Liver (tissue), 9 donors: Measurements from ENCODE around the gene WHAMM. TPM values are rescaled to one million over a fixed set of nuclear protein-coding genes. Genes with fewer than 3 reads are reported as not detected.

Experiments used
- DNase-seq: peaks from one replicate; pipeline ENCODE4 v3.0.0-alpha.2; 2017; ENCODE audit warnings: low spot score
- H3K27ac ChIP-seq, 2 donors: one replicate each; pipeline ENCODE4 v1.7.0; 2013; ENCODE audit warnings: inconsistent platforms in 2 of 2, low read length in 2 of 2, control low read depth in 1 of 2, low read depth in 1 of 2, mild to moderate bottlenecking in 1 of 2
- H3K27me3 ChIP-seq, 4 donors: one replicate each; pipeline versions ENCODE4 v1.6.1 to v1.7.0; 2013; ENCODE audit warnings: low read length in 3 of 4, inconsistent platforms in 1 of 4, mild to moderate bottlenecking in 1 of 4, moderate library complexity in 1 of 4; ENCODE audit not compliant: control insufficient read depth in 4 of 4, insufficient read depth in 4 of 4
- H3K36me3 ChIP-seq, 4 donors: one replicate each; pipeline versions ENCODE4 v1.6.1 to v1.7.0; 2013; ENCODE audit warnings: low read length in 3 of 4, mild to moderate bottlenecking in 3 of 4, low read depth in 1 of 4, moderate library complexity in 1 of 4; ENCODE audit not compliant: control insufficient read depth in 4 of 4, insufficient read depth in 3 of 4
- H3K4me1 ChIP-seq, 4 donors: one replicate each; pipeline versions ENCODE4 v1.6.1 to v1.7.0; 2013; ENCODE audit warnings: low read length in 3 of 4, mild to moderate bottlenecking in 3 of 4, moderate library complexity in 1 of 4; ENCODE audit not compliant: control insufficient read depth in 4 of 4, insufficient read depth in 4 of 4
- H3K4me3 ChIP-seq, 3 donors: one replicate each; pipeline versions ENCODE4 v1.6.1 to v1.7.0; 2013; ENCODE audit warnings: low read length in 3 of 3, control low read depth in 1 of 3, low read depth in 1 of 3, mild to moderate bottlenecking in 1 of 3
- H3K9ac ChIP-seq, 2 donors: one replicate each; pipeline ENCODE4 v1.7.0; 2013; ENCODE audit warnings: low read length in 2 of 2, mild to moderate bottlenecking in 2 of 2, moderate library complexity in 2 of 2, control low read depth in 1 of 2, low read depth in 1 of 2
- H3K9me3 ChIP-seq, 4 donors: one replicate each; pipeline versions ENCODE4 v1.6.1 to v1.7.0; 2013; ENCODE audit warnings: low read length in 3 of 4; ENCODE audit not compliant: control insufficient read depth in 4 of 4
- EGR1 ChIP-seq, 2 donors: IDR thresholded peaks; 2 replicates each; pipeline ENCODE4 v1.6.1; 2016 to 2018; ENCODE audit warnings: antibody characterized with exemption in 2 of 2, low read depth in 2 of 2
- FOXA1 ChIP-seq: IDR thresholded peaks from 2 replicates; pipeline ENCODE4 v1.6.1; 2016; ENCODE audit warnings: antibody characterized with exemption
- FOXA2 ChIP-seq: IDR thresholded peaks from 2 replicates; pipeline ENCODE4 v1.6.1; 2016; ENCODE audit warnings: antibody characterized with exemption
- GABPA ChIP-seq, 2 donors: IDR thresholded peaks in 1 of 2; conservative IDR thresholded peaks in 1 of 2; 2 replicates each; pipeline ENCODE4 v1.6.1; 2016; ENCODE audit warnings: antibody characterized with exemption in 2 of 2, mild to moderate bottlenecking in 1 of 2, moderate library complexity in 1 of 2
- HNF4A ChIP-seq, 2 donors: conservative IDR thresholded peaks; 2 replicates each; pipeline ENCODE4 v1.6.1; 2016; ENCODE audit warnings: antibody characterized with exemption in 2 of 2, mild to moderate bottlenecking in 2 of 2
- HNF4G ChIP-seq: IDR thresholded peaks from 2 replicates; pipeline ENCODE4 v1.6.1; 2016; ENCODE audit warnings: antibody characterized with exemption
- JUND ChIP-seq, 2 donors: IDR thresholded peaks; 2 replicates each; pipeline ENCODE4 v1.6.1; 2016; ENCODE audit warnings: antibody characterized with exemption in 2 of 2
- NR2F2 ChIP-seq: IDR thresholded peaks from 2 replicates; pipeline ENCODE4 v1.6.1; 2016; ENCODE audit warnings: antibody characterized with exemption
- RAD21 ChIP-seq, 2 donors: IDR thresholded peaks; 2 replicates each; pipeline ENCODE4 v1.6.1; 2016; ENCODE audit warnings: antibody characterized with exemption in 2 of 2, mild to moderate bottlenecking in 2 of 2
- RXRA ChIP-seq, 2 donors: IDR thresholded peaks; 2 replicates each; pipeline ENCODE4 v1.6.1; 2017 to 2018; ENCODE audit warnings: antibody characterized with exemption in 2 of 2, mild to moderate bottlenecking in 1 of 2
- SP1 ChIP-seq: IDR thresholded peaks from 2 replicates; pipeline ENCODE4 v1.6.1; 2018; ENCODE audit warnings: antibody characterized with exemption, mild to moderate bottlenecking
- TAF1 ChIP-seq: conservative IDR thresholded peaks from 2 replicates; pipeline ENCODE4 v1.6.1; 2016; ENCODE audit warnings: antibody characterized with exemption, mild to moderate bottlenecking
- YY1 ChIP-seq: IDR thresholded peaks from 2 replicates; pipeline ENCODE4 v1.6.1; 2016; ENCODE audit warnings: antibody characterized with exemption, mild to moderate bottlenecking
- WGBS: extraction: QIAGEN DNeasy Blood & Tissue Kit; methylation state at CpG from one replicate; pipeline ENCODE4 v1.1.7; 2013; 5-methylcytosine and 5-hydroxymethylcytosine counted together
- polyA plus RNA-seq, 2 donors: library from polyadenylated mRNA; stranded (reverse) in 1 of 2; unstranded in 1 of 2; fragments of 200-250 nt in 1 of 2; fragments of >200 nt in 1 of 2; fragmentation: Nextera tagmentation in 1 of 2; extraction: Ambion mirVana in 1 of 2; gene quantifications; one replicate each; pipeline versions ENCODE4 v1.2.1 to v1.2.3, GENCODE V29; 2013 to 2015
- total RNA-seq, 2 donors: library from RNA; depleted of rRNA; stranded (reverse); fragments of >200 nt; gene quantifications; one replicate each; pipeline ENCODE4 v1.2.3, GENCODE V29; 2014
- TF ChIP-seq, protein P1 (sequence below): IDR thresholded peaks from 2 replicates; pipeline ENCODE4 v1.6.1; 2016; ENCODE audit warnings: antibody characterized with exemption, mild to moderate bottlenecking
- TF ChIP-seq, protein P2 (sequence below): fragments of 150-350 bp; IDR thresholded peaks from 2 replicates; pipeline ENCODE4 v1.5.1; 2017; ENCODE audit warnings: improper control_type of control experiment, low read depth, low read length; ENCODE audit not compliant: missing input control
- TF ChIP-seq, protein P3 (sequence below): IDR thresholded peaks from 2 replicates; pipeline ENCODE4 v1.6.1; 2016; ENCODE audit warnings: antibody characterized with exemption
- TF ChIP-seq, protein P4 (sequence below): IDR thresholded peaks from 2 replicates; pipeline ENCODE4 v1.6.1; 2016; ENCODE audit warnings: antibody characterized with exemption
- donor health status: healthy.
- donor health status: healthy.
- donor health status: healthy.
- donor health status: healthy.
- donor health status: healthy.

The WHAMM gene
- total and polyA plus RNA-seq, 4 donors, result 2.5 to 4.0 (median 3.2) TPM

DNA sequence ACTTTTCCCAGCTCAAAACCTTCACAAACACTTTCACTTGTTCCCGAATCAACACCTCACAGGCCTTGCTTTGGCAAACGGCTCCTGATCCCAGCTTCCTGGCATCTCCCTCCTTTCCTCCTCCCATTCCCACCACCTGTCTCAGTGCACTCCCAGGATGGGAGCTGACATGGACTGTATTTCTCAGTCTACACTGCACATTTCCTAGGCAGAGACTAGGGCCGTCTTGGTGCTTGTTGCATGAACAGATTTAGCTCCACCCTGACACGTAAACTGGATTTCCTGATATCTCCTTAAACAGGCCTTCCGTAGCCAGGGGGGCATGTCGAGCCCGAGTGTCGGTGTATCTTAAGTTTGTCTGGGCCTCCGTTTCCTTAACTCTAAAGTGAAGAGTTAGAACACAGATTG, 790 bp upstream of the WHAMM start:
- WGBS, result 85% methylated on average over 9 of the region's 9 CpGs
- no peak for TF ChIP-seq HNF4G
- no peak for TF ChIP-seq NR2F2
- TF ChIP-seq, protein P1, sequence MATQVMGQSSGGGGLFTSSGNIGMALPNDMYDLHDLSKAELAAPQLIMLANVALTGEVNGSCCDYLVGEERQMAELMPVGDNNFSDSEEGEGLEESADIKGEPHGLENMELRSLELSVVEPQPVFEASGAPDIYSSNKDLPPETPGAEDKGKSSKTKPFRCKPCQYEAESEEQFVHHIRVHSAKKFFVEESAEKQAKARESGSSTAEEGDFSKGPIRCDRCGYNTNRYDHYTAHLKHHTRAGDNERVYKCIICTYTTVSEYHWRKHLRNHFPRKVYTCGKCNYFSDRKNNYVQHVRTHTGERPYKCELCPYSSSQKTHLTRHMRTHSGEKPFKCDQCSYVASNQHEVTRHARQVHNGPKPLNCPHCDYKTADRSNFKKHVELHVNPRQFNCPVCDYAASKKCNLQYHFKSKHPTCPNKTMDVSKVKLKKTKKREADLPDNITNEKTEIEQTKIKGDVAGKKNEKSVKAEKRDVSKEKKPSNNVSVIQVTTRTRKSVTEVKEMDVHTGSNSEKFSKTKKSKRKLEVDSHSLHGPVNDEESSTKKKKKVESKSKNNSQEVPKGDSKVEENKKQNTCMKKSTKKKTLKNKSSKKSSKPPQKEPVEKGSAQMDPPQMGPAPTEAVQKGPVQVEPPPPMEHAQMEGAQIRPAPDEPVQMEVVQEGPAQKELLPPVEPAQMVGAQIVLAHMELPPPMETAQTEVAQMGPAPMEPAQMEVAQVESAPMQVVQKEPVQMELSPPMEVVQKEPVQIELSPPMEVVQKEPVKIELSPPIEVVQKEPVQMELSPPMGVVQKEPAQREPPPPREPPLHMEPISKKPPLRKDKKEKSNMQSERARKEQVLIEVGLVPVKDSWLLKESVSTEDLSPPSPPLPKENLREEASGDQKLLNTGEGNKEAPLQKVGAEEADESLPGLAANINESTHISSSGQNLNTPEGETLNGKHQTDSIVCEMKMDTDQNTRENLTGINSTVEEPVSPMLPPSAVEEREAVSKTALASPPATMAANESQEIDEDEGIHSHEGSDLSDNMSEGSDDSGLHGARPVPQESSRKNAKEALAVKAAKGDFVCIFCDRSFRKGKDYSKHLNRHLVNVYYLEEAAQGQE, result no peak
- TF ChIP-seq RAD21 (IDR thresholded peaks at IDR 0.05), result no peak
- TF ChIP-seq, protein P2, sequence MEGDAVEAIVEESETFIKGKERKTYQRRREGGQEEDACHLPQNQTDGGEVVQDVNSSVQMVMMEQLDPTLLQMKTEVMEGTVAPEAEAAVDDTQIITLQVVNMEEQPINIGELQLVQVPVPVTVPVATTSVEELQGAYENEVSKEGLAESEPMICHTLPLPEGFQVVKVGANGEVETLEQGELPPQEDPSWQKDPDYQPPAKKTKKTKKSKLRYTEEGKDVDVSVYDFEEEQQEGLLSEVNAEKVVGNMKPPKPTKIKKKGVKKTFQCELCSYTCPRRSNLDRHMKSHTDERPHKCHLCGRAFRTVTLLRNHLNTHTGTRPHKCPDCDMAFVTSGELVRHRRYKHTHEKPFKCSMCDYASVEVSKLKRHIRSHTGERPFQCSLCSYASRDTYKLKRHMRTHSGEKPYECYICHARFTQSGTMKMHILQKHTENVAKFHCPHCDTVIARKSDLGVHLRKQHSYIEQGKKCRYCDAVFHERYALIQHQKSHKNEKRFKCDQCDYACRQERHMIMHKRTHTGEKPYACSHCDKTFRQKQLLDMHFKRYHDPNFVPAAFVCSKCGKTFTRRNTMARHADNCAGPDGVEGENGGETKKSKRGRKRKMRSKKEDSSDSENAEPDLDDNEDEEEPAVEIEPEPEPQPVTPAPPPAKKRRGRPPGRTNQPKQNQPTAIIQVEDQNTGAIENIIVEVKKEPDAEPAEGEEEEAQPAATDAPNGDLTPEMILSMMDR, result no peak
- H3K9me3 ChIP-seq, result no peaks in the 10 kb centered on the region
- H3K27me3 ChIP-seq, result no peaks in the 10 kb centered on the region
- peaks cover 0 to 6% (median 2%) of the 10 kb centered on the region in 4 donors for H3K36me3 ChIP-seq
- DNase-seq, result no peak
- H3K27ac ChIP-seq, result no peak overlapping the region
- H3K4me1 ChIP-seq, result peaks cover 2 to 19% (median 10%) of the 10 kb centered on the region in 4 donors
- H3K9ac ChIP-seq, result no peak overlapping the region
- no peak overlapping the region for H3K4me3 ChIP-seq

DNA sequence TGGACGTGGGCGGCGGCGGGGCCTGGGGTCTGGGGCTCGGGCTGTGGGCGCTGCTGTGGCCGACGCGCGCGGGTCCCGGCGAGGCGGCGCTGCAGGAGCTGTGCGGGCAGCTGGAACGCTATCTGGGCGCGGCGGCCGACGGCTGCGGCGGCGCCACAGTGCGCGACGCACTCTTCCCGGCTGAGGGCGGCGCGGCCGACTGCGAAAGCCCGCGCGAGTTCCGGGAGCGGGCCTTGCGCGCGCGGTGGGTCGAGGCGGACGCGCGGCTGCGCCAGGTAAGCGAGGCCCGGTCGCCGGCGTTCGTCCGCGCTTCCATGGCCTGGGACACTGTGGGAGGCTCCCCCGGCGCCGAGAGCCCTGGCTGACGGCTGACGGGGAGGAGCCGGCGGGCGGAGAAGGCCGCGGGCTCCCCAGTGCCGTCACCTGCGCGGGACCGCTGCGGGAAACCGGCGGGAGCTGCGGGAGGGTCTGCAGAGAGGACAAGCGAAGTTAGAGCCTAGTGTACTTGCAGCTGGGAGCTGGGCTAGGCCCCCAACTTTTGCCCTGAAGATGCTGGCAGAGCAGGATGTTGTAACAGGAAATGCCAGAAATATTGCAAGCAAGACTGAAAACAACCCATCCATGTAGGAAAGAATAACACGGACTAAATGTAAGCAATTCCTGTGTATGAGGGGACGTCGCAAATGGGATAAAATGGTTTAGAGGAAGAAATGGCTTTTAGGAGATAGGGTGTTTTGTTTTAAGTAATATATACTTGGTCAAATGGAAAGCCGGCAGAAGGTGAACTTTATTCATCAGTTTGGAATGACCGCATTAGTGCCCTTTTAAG, 847 bp downstream of the WHAMM start:
- DNase-seq, result peak; percentile 64
- no peaks in the 10 kb centered on the region for H3K9me3 ChIP-seq
- under 1% methylated on average over 81 of the region's 81 CpGs for WGBS
- H3K9ac ChIP-seq, result peak overlapping the region; percentile 67 to 90
- H3K4me3 ChIP-seq, result peak overlapping the region; percentile 81 to 98 (median 90)
- H3K27me3 ChIP-seq, result no peaks in the 10 kb centered on the region
- H3K27ac ChIP-seq, result peak overlapping the region; percentile 92 to 98
- H3K4me1 ChIP-seq, result peaks cover 2 to 19% (median 10%) of the 10 kb centered on the region in 4 donors
- H3K36me3 ChIP-seq, result peaks cover 2 to 11% (median 9%) of the 10 kb centered on the region in 4 donors
- no peak for TF ChIP-seq JUND (IDR thresholded peaks at IDR 0.05)
- TF ChIP-seq FOXA2, result no peak
- TF ChIP-seq, protein P2, result no peak
- TF ChIP-seq, protein P3, sequence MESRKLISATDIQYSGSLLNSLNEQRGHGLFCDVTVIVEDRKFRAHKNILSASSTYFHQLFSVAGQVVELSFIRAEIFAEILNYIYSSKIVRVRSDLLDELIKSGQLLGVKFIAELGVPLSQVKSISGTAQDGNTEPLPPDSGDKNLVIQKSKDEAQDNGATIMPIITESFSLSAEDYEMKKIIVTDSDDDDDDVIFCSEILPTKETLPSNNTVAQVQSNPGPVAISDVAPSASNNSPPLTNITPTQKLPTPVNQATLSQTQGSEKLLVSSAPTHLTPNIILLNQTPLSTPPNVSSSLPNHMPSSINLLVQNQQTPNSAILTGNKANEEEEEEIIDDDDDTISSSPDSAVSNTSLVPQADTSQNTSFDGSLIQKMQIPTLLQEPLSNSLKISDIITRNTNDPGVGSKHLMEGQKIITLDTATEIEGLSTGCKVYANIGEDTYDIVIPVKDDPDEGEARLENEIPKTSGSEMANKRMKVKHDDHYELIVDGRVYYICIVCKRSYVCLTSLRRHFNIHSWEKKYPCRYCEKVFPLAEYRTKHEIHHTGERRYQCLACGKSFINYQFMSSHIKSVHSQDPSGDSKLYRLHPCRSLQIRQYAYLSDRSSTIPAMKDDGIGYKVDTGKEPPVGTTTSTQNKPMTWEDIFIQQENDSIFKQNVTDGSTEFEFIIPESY, result no peak
- no peak for TF ChIP-seq EGR1 (IDR thresholded peaks at IDR 0.05; ENCODE audit: low read depth in 2 of 2)
- peak; percentile 31 for TF ChIP-seq YY1
- TF ChIP-seq NR2F2, result no peak
- no peak for TF ChIP-seq TAF1
- TF ChIP-seq, protein P4, sequence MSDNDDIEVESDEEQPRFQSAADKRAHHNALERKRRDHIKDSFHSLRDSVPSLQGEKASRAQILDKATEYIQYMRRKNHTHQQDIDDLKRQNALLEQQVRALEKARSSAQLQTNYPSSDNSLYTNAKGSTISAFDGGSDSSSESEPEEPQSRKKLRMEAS, result no peak
- TF ChIP-seq SP1, result peak; percentile 24
- no peak for TF ChIP-seq FOXA1
- TF ChIP-seq HNF4G, result no peak
- TF ChIP-seq GABPA (IDR thresholded peaks at IDR 0.05 in 1 of 2, conservative IDR thresholded peaks at IDR 0.05 in 1 of 2), result peak in 1 of 2 donors; percentile 25
- no peak for TF ChIP-seq RXRA (IDR thresholded peaks at IDR 0.05)
- TF ChIP-seq, protein P1, result no peak
- TF ChIP-seq HNF4A (conservative IDR thresholded peaks at IDR 0.05), result peak; percentile 4 to 27
- TF ChIP-seq RAD21 (IDR thresholded peaks at IDR 0.05), result peak in 1 of 2 donors; percentile 20
